ENCODE data around the gene FMO4.

DNA sequence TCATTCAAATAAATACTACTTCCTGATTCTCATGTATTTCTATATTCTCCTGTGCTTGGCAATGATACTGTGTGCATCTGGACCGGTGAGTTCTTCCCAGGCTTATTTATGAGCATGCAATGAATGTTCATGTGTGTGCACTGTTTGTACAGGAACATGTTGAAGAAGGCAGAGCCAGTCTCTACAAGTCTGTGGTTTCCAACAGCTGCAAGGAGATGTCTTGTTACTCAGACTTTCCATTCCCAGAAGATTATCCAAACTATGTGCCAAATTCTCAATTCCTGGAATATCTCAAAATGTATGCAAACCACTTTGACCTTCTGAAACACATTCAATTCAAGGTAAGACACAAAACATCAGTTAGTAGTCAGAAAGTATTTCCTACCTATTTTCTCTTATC lies 46.6 kb upstream of the FMO4 start:
- no peak for TF ChIP-seq EZH2 (IDR thresholded peaks at IDR 0.05; ENCODE audit: insufficient read depth, poor library complexity, severe bottlenecking)
- no peak for TF ChIP-seq EZH2phosphoT487 (IDR thresholded peaks at IDR 0.05; ENCODE audit: insufficient read depth, low read depth)
